HG02852 (cell line): ENCODE results near the gene BCL2.

ENCODE experiments used
- ATAC-seq: cut with Tn5 transposase; IDR thresholded peaks from one replicate; pipeline ENCODE4 v1.9.1; 2021; ENCODE audit warnings: mild to moderate bottlenecking, moderate library complexity; ENCODE audit not compliant: unreplicated experiment

The BCL2 gene

GRCh38 chr18:63329431-63330145 lies 10.0 kb upstream of the BCL2 start:
- no peak for ATAC-seq

DNA sequence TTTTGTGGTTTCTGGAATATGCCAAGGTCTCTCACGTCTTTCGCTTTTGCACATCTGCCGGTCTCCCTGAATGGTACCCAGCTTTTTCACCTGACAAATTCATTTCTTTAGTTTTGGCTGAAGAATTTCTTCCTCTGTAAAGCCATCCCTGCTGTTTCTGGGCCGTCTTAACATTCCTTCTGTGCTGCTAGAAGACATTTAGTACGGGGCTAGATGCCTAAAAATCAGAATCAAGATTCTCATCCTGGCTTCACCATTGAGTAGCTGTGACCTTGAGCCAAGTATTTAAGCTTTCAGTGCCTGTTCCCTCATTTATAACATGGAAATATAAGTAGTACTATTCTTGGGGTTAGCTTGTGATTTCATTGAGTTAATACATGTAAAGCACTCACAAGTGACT lies 6.4 kb upstream of the BCL2 start:
- ATAC-seq: no peak

- no peak for ATAC-seq
These were observed 5.6 kb upstream of the BCL2 start for GRCh38 chr18:63325086-63325686.

- ATAC-seq: no peak
These were observed 3.5 kb upstream of the BCL2 start for GRCh38 chr18:63322908-63323634.

- no peak for ATAC-seq
These were observed 2.6 kb upstream of the BCL2 start for GRCh38 chr18:63322206-63322605.

DNA sequence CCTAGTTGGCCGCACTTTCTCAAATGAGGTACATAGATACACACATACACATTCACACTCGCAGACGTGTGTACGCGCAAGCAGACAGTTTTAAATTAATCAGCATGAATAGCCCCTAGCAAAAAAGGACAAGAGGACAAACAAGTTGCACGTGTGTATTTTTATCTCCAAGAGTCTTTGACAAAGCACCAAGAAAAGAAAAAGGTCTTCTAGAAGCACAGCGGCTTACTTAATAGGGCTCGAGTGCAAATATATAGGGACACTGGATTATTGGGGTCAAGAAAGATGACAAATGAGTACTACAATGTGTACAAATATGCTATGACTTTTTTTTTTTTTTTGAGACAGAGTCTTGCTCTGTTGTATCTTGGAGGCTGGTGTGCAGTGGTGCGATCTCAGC lies 1.7 kb upstream of the BCL2 start:
- no peak for ATAC-seq

GRCh38 chr18:63320975-63321265 lies 1.4 kb upstream of the BCL2 start:
- no peak for ATAC-seq

GRCh38 chr18:63320123-63320974 lies 780 bp upstream of the BCL2 start:
- peak; percentile 64 for ATAC-seq

DNA sequence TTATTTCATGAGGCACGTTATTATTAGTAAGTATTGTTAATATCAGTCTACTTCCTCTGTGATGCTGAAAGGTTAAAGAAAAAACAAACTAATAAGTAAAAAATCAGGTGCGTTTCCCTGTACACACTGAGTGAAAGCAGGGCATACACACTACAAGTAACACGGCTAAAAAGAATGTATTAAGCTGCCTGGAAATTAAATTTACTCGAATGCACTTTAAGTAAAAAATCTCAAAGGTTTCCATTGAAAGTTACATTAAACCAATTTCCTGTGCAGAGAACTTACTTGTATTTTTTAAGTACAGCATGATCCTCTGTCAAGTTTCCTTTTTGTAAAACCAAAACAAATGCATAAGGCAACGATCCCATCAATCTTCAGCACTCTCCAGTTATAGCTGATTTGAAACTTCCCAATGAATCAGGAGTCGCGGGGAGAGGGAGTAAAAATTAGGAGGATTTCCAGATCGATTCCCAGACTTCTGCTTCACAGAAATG lies 633 bp downstream of the BCL2 start:
- ATAC-seq: no peak

DNA sequence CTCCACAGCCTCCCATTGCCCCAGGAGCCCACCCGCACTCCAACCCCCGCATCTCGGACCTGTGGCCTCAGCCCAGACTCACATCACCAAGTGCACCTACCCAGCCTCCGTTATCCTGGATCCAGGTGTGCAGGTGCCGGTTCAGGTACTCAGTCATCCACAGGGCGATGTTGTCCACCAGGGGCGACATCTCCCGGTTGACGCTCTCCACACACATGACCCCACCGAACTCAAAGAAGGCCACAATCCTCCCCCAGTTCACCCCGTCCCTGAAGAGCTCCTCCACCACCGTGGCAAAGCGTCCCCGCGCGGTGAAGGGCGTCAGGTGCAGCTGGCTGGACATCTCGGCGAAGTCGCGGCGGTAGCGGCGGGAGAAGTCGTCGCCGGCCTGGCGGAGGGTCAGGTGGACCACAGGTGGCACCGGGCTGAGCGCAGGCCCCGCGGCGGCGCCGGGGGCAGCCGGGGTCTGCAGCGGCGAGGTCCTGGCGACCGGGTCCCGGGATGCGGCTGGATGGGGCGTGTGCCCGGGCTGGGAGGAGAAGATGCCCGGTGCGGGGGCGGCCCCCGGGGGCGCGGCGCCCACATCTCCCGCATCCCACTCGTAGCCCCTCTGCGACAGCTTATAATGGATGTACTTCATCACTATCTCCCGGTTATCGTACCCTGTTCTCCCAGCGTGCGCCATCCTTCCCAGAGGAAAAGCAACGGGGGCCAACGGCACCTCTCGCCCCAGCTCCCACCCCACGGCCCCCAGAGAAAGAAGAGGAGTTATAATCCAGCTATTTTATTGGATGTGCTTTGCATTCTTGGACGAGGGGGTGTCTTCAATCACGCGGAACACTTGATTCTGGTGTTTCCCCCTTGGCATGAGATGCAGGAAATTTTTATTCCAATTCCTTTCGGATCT lies 1.3 kb downstream of the BCL2 start:
- peak; percentile 39 for ATAC-seq

DNA sequence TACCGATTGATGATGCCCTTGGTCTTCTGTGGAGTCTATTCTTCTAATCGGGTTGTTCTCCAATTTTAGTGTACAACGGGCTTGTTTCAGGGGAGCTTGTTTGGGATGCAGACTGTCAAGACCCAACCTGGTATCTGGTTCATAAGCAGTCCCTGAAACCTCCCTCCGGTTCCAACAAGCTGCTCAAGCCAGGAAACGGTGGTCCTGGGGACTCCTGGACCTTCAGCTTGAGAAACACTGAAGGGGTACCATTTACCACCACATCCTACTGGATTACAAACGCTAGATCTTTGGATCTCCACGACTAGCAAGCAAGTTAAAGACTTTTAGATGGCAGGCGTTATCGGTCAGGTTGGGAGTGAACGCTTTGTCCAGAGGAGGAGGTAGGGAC lies 2.0 kb downstream of the BCL2 start:
- no peak for ATAC-seq

DNA sequence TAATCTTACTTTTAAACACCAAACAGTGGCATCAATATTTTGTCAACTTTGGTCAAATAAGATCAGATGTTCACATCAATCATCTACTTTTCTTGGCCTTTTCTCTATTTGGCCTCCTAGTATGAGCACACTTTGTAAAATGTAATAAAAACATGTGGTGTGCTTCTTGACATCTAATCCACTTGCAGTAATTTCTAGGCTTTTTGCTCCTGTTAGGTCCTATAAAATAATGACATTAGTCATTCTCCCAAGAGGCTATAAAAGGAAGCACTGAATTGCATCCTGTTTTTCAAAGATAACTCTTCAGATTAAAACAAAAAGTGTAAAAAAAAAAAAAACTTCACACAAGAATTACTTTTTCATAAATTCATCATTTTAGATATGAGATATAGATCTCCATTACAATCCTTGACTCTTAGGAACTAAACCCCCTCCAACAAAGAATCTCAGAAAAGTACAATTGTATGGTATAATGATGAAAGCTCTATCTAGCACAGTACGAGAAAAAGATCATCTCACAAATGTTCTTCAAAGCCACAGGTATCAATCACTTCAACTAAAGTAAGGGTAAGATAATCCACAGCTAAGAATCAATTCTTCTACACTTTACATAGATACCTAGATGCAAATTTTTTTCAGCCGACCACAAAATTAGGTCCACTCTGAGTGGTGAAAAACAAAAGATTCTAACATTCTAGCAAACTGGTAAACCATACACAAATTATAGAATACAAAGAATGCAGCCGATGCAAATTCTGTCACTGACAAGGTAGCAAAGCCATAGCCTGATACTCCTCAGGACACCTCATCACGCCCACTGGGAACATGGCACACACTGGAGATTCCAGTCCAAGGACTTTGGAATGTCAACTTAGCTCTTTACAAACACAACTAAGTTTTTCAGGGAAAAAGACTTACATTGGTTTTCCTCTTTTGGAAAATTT lies 2.7 kb downstream of the BCL2 start:
- peak; percentile 18 for ATAC-seq

- no peak for ATAC-seq
These were observed 3.7 kb downstream of the BCL2 start for GRCh38 chr18:63315876-63316275.

DNA sequence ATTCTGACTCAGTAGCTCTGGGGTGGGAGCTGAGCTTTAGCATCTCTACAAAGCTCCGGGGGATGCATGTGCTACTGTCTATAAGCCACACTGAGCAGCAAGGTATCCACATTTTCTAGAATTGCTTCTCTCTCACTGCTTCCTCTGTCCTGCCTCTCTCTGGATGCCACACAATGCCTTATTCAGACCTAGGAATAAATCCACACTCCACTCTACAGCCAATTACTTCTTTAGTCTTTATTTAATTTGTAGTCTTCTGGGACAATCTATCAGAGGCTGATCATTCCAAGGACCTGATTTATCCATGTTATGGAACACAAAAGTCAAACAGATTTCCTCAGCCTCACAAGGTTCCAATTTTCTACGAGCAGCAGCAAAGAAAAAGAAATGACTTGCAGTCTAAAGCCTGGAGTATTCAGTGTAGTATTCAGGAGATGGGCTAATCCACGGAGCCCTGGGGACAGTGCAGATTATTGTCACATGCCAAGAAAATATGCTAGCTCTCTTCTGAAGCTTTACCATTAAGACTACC lies 4.4 kb downstream of the BCL2 start:
- no peak for ATAC-seq

DNA sequence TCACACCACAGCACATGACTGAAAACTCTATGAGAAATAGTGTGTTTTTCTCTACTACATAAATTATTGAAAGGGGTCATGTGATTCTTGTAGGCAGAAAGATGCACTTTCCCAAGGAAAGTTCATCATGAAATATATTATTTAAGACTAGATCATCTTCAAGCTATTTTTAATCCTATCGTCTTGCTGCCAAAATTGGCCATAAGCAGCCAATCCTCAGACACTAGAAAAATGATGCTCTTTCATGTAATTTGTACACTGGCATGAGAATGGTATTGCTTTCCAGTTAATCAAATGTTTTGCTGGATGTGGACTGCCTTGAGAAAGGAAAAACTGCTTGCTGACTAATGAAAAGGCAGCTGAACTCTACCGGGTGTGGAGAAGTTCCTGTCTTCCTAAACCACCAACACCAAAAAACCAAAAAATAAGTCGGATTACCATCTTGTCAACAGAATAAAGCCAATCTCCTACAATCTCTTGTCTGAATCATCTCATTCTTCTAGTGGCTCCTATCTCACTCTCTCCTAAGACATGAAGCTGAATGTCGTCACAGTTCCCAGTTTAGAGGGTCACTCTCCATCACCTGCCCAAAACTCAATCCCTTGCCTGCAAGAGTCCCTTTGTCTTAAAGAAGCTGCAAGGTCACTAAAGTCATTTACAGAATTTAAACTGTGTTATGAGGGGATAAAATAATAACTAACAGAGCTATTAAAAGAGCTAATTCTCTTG lies 5.3 kb downstream of the BCL2 start:
- no peak for ATAC-seq

DNA sequence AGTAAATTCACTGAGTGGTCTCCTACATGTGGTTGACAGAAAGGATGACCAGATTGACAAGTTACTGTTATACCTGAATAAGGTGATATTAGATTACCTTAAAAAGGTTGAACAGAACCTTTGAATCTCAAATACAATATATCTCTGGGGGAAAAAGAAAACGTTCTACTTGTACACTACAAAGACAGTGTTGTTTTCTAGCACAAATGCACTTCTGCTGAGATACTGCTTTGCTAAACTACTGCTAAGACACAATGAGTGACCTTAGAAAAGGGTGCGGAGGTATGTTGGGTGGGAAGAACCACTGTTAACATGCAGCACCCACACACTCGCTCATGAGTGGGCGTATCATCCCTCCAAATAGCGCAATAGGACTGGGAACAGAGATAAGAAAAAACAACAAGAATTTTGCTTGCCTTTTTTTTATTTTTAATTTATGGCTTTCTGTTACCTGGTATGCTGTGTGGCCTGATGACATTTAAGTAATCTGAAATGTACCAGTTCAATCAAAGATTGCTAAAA lies 6.1 kb downstream of the BCL2 start:
- no peak for ATAC-seq

DNA sequence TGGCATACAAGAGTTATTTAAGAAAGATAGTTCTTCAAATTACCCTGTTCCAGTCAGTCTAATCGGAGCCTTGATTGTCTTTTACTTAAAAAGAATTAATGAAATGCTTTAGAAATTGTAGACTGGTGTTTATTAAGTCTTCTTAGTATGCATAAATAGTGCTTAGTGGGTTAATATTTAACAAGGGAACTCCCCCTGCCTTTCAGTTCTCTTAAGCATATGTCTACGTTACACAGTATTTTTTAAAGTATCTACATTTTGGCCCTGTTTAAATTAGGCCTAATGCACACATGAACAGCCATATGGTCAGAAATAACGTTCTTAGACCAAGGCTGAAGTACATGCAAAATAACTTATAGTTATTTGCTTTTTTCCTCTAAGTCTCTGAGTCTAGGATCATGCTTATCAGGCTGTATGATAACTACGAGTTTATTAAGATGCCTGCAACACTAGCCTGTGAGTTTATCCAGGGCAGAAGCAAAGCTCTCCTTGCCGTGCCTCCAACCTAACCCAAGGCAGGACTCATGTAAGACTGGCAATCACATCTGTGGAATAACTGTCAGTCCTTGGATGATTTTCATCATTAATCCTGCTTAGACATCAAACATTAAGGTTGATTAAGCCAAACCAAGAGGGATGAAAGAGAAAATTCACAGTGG lies 6.7 kb downstream of the BCL2 start:
- ATAC-seq: peak; percentile 27

- ATAC-seq: no peak
These were observed 7.6 kb downstream of the BCL2 start for GRCh38 chr18:63312019-63312409.
